GM12878 (cell line): ENCODE measurements around the gene SLAMF1. TPM values are rescaled to one million over a fixed set of nuclear protein-coding genes. Genes with fewer than 3 reads are reported as not detected.
A peak's percentile ranks its signal among the peaks of the same experiment; 100 is the strongest.

Source experiments
- ATAC-seq: fragments of 200-7000 bp; cut with Tn5 transposase; 3 replicates; pipeline ENCODE4 v1.9.1; 2020; ENCODE audit warnings: mild to moderate bottlenecking, moderate library complexity
- BruUV-seq: library from RNA; stranded (reverse); fragments of 400-500 nt; replicated peaks from 2 replicates; lab custom pipeline; 2021; lab: Mats Ljungman, UMichigan
- CTCF ChIA-PET: fragments of 300-600 bp; sonication (Branson Sonifier 250); formaldehyde crosslinking; extraction: SDS; loops from one replicate; lab custom pipeline; 2021; ENCODE audit warnings: inconsistent platforms; lab: Yijun Ruan, JAX
- POLR2A ChIA-PET: fragments of 350-600 bp; formaldehyde crosslinking; extraction: SDS; loops from one replicate; lab custom pipeline; 2021; ENCODE audit warnings: inconsistent platforms; lab: Charles Lee
- RAD21 ChIA-PET: fragments of 300-600 bp; sonication (Branson Sonifier 250); formaldehyde crosslinking; loops from one replicate; lab custom pipeline; 2023; ENCODE audit warnings: antibody characterized with exemption; ENCODE audit not compliant: unreplicated experiment; lab: Charles Lee
- SMC1A ChIA-PET: fragments of 300-600 bp; sonication (Branson Sonifier 250); formaldehyde crosslinking; loops from one replicate; lab custom pipeline; 2023; ENCODE audit not compliant: unreplicated experiment, uncharacterized antibody; lab: Charles Lee
- DNase-seq: peaks from one replicate; pipeline ENCODE4 v3.0.0-alpha.2; 2011; ENCODE audit warnings: low read depth, low spot score
- FAIRE-seq: peaks from 3 replicates; lab custom pipeline; 2011; peaks lifted over from hg19 to GRCh38; lab: Jason Lieb, UNC
- H2AFZ ChIP-seq: 2 replicates; pipeline ENCODE4 v1.6.0; 2011; ENCODE audit warnings: low read depth, low read length, control low read depth; ENCODE audit not compliant: control insufficient read depth
- H3K27ac ChIP-seq: 2 replicates; pipeline ENCODE4 v1.5.1; 2011; ENCODE audit warnings: control low read depth; ENCODE audit not compliant: control insufficient read depth, insufficient read depth
- H3K27me3 ChIP-seq, 2 experiments: replicated peaks in 1 of 2; 2 replicates each; pipeline versions ENCODE4 v1.6.0 to v1.6.1; 2011; ENCODE audit warnings: low read length in 1 of 2; ENCODE audit not compliant: control insufficient read depth in 2 of 2, insufficient read depth in 2 of 2
- H3K36me3 ChIP-seq, 2 experiments: 2 replicates each; pipeline ENCODE4 v1.5.1; 2011; ENCODE audit warnings: low read length in 1 of 2; ENCODE audit not compliant: control insufficient read depth in 2 of 2, insufficient read depth in 2 of 2
- H3K4me1 ChIP-seq: 2 replicates; pipeline ENCODE4 v1.6.1; 2011; ENCODE audit warnings: mild to moderate bottlenecking, low read length, moderate library complexity, mixed read lengths; ENCODE audit not compliant: control insufficient read depth, insufficient read depth
- H3K4me2 ChIP-seq: 2 replicates; pipeline ENCODE4 v1.6.0; 2011; ENCODE audit warnings: control low read depth; ENCODE audit not compliant: control insufficient read depth, insufficient read depth
- H3K4me3 ChIP-seq: fragments of 200-600 bp; sonication (generic); 2 replicates; pipeline ENCODE4 v1.5.1; 2016
- H3K79me2 ChIP-seq: 2 replicates; pipeline ENCODE4 v1.6.0; 2011; ENCODE audit warnings: low read length; ENCODE audit not compliant: control insufficient read depth, insufficient read depth
- H3K9ac ChIP-seq: 2 replicates; pipeline ENCODE4 v1.8.0; 2011; ENCODE audit warnings: low read length, control low read depth, mixed read lengths; ENCODE audit not compliant: control insufficient read depth, insufficient read depth
- H3K9me3 ChIP-seq: replicated peaks from 3 replicates; pipeline ENCODE4 v1.5.1; 2011; ENCODE audit warnings: mild to moderate bottlenecking, low read length; ENCODE audit not compliant: control insufficient read depth, insufficient read depth
- H4K20me1 ChIP-seq: 2 replicates; pipeline ENCODE4 v1.6.0; 2011; ENCODE audit not compliant: control insufficient read depth, insufficient read depth
- BMI1 ChIP-seq: fragments of 450-650 bp; IDR thresholded peaks from 2 replicates; pipeline ENCODE4 v1.6.1; 2016; ENCODE audit warnings: mild to moderate bottlenecking, moderate library complexity, borderline replicate concordance
- IRF5 ChIP-seq: fragments of 450-650 bp; IDR thresholded peaks from 2 replicates; pipeline ENCODE4 v1.6.1; 2017; ENCODE audit warnings: borderline replicate concordance
- MXI1 ChIP-seq: fragments of 150-350 bp; IDR thresholded peaks from 2 replicates; pipeline ENCODE4 v1.6.1; 2011; ENCODE audit warnings: low read depth, mild to moderate bottlenecking, inconsistent platforms, low read length, improper control_type of control experiment
- SMAD1 ChIP-seq: fragments of 450-650 bp; IDR thresholded peaks from 2 replicates; pipeline ENCODE4 v1.6.1; 2018; ENCODE audit warnings: mild to moderate bottlenecking, low read depth; ENCODE audit not compliant: partially characterized antibody
- SUPT20H ChIP-seq: IDR thresholded peaks from 2 replicates; pipeline ENCODE4 v1.6.1; 2011; ENCODE audit warnings: low read depth, mild to moderate bottlenecking, low read length, moderate library complexity, borderline replicate concordance; ENCODE audit not compliant: control insufficient read depth
- WGBS: methylation state at CpG from one replicate; pipeline ENCODE4 v1.1.6; 2016; ENCODE audit warnings: low lambda C conversion rate; ENCODE audit not compliant: insufficient replicate concordance, insufficient coverage; ENCODE audit errors: missing lambda C conversion rate; 5-methylcytosine and 5-hydroxymethylcytosine counted together
- in situ Hi-C: fragments of 300-500 bp; cut with MboI; formaldehyde crosslinking; loops from 9 replicates; pipeline ENCODE4 v1.14.3; 2018; ENCODE audit warnings: mixed read lengths
- intact Hi-C: fragments of 100-400 bp; cut with micrococcal nuclease; formaldehyde crosslinking; loops from one replicate; pipeline ENCODE4 v1.14.2; 2022; ENCODE audit not compliant: unreplicated experiment
- polyA plus RNA-seq, 11 experiments: library from polyadenylated mRNA; depleted of rRNA in 4 of 11; unstranded in 6 of 11; stranded (reverse) in 5 of 11; fragments of >200 nt; fragmentation: Nextera tagmentation in 4 of 11; fragmentation: Illumina TruSeq in 1 of 11; extraction: Ambion mirVana in 4 of 11; extraction: Trizol in 1 of 11; gene quantifications; 1 replicate in 1 of 11; 2 replicates in 10 of 11; pipeline versions ENCODE4 v1.2.1 to v1.2.3, GENCODE V29; 2011 to 2016; ENCODE audit warnings: inconsistent platforms in 2 of 11, missing spikeins in 2 of 11, low read depth in 1 of 11
- total RNA-seq, 4 experiments: library from RNA; depleted of rRNA in 3 of 4; stranded (reverse); fragments of >200 nt in 3 of 4; fragmentation: Illumina TruSeq in 1 of 4; extraction: Trizol in 1 of 4; gene quantifications; 2 replicates each; pipeline versions ENCODE4 v1.2.1 to v1.2.3, GENCODE V29; 2013 to 2021
- TF ChIP-seq, protein P1 (sequence below): fragments of 450-650 bp; IDR thresholded peaks from 2 replicates; pipeline ENCODE4 v1.6.1; 2017; ENCODE audit warnings: mild to moderate bottlenecking

SLAMF1 gene
- total and polyA plus RNA-seq, 10 of the 15 experiments (the other 5 are each of a cell fraction or from before 2014, with no cell fraction given): 87.3 to 260 (median 131) TPM

- RAD21 ChIA-PET: interaction anchor here (0.6 to 3.4 kb wide), 17 partner anchors 10 to 310 kb away, joined by 3 to 28 read pairs (median 5); partner anchors contain the start of gene SLAMF1
- BruUV-seq: no TSS peak
- Histone ChIP-seq H3K4me3 (no peak overlapping the region), H3K9ac (no peak overlapping the region), H4K20me1 (peaks cover 3% of the 10 kb centered on the region), H3K4me1 (peaks cover 36% of the 10 kb centered on the region), H2AFZ (no peak overlapping the region), H3K9me3 (no peaks in the 10 kb centered on the region; the same call in 2 of the 3 replicates), H3K27ac (peak overlapping the region; percentile 14; the same call in 1 of the 2 replicates), H3K4me2 (no peak overlapping the region), H3K27me3 (no peaks in the 10 kb centered on the region), H3K36me3 (peaks cover 53 to 75% of the 10 kb centered on the region in 2 experiments), H3K79me2 (peaks cover 48% of the 10 kb centered on the region)
- CTCF ChIA-PET: interaction anchor here (0.5 to 9.8 kb wide), 23 partner anchors 9 to 315 kb away, joined by 3 to 95 read pairs (median 6); partner anchors contain the start of genes CD48 and ITLN2
- FAIRE-seq: no peak
- DNase-seq: no peak
- SMC1A ChIA-PET: interaction anchor here (0.8 to 7.6 kb wide), 12 partner anchors 10 to 271 kb away, joined by 3 to 79 read pairs (median 5); partner anchors contain the start of gene SLAMF1
- no peak for ATAC-seq
- in situ Hi-C loops: loop anchor here (5.0 kb wide), 2 partner anchors 85 to 270 kb away; partner anchors contain the start of gene ITLN2
- POLR2A ChIA-PET: interaction anchor here (0.5 to 1.0 kb wide), 2 partner anchors 10 to 59 kb away, joined by 3 to 4 read pairs; no protein-coding TSS in a partner anchor
- intact Hi-C loops: loop anchor here (1.0 to 2.0 kb wide), 3 partner anchors 44 to 269 kb away; no protein-coding TSS in a partner anchor
- 94% methylated on average over 3 of the region's 3 CpGs for WGBS
- TF ChIP-seq SMAD1 (no peak), SUPT20H (no peak), IRF5 (no peak), BMI1 (no peak), MXI1 (peak; percentile 11; the same call in 1 of the 2 replicates)
- TF ChIP-seq, protein P1, sequence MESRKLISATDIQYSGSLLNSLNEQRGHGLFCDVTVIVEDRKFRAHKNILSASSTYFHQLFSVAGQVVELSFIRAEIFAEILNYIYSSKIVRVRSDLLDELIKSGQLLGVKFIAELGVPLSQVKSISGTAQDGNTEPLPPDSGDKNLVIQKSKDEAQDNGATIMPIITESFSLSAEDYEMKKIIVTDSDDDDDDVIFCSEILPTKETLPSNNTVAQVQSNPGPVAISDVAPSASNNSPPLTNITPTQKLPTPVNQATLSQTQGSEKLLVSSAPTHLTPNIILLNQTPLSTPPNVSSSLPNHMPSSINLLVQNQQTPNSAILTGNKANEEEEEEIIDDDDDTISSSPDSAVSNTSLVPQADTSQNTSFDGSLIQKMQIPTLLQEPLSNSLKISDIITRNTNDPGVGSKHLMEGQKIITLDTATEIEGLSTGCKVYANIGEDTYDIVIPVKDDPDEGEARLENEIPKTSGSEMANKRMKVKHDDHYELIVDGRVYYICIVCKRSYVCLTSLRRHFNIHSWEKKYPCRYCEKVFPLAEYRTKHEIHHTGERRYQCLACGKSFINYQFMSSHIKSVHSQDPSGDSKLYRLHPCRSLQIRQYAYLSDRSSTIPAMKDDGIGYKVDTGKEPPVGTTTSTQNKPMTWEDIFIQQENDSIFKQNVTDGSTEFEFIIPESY: no peak
Observed at GRCh38 chr1:160681891-160682140, 35.0 kb upstream of the SLAMF1 start.
